Cardiac muscle cell (in vitro differentiated cells and primary cell): ENCODE data around the gene SSTR1. TPM values are rescaled to one million over a fixed set of nuclear protein-coding genes. Genes with fewer than 3 reads are reported as not detected.
"Not testable (repeated sequence)": the region's sequence is repeated elsewhere in the genome, so short reads cannot be mapped to it uniquely, and the experiment has no call there.

Experiments used
- DNase-seq, 2 donors: peaks; one replicate each; pipeline versions ENCODE4 v3.0.0 to v3.0.0-alpha.2; 2010 to 2017; ENCODE audit warnings: low read depth in 1 of 2, low spot score in 1 of 2
- H3K27ac ChIP-seq: fragments of 200-600 bp; sonication (generic); 2 replicates; pipeline ENCODE4 v1.5.1; 2016
- H3K27me3 ChIP-seq: fragments of 200-600 bp; sonication (generic); 2 replicates; pipeline ENCODE4 v1.6.0; 2016; ENCODE audit warnings: control low read depth
- H3K36me3 ChIP-seq: fragments of 200-600 bp; sonication (generic); 2 replicates; pipeline ENCODE4 v1.5.1; 2016; ENCODE audit warnings: control low read depth
- H3K4me1 ChIP-seq: fragments of 200-600 bp; sonication (generic); 2 replicates; pipeline ENCODE4 v1.8.1; 2017; ENCODE audit warnings: low read depth, mild to moderate bottlenecking, mixed run types
- H3K4me3 ChIP-seq: fragments of 200-600 bp; sonication (generic); 2 replicates; pipeline ENCODE4 v1.5.1; 2016; ENCODE audit warnings: mild to moderate bottlenecking
- H3K9me3 ChIP-seq: fragments of 200-600 bp; sonication (generic); 2 replicates; pipeline ENCODE4 v1.5.1; 2017; ENCODE audit warnings: low read depth, mild to moderate bottlenecking, control low read depth
- CTCF ChIP-seq: IDR thresholded peaks from 2 replicates; pipeline ENCODE4 v1.5.1; 2012; ENCODE audit warnings: low read depth, mild to moderate bottlenecking, low read length
- polyA plus RNA-seq: library from polyadenylated mRNA; unstranded; fragments of >200 nt; fragmentation: Nextera tagmentation; extraction: Ambion mirVana; gene quantifications from 2 replicates; pipeline ENCODE4 v1.2.1, GENCODE V29; 2016
- total RNA-seq: library from RNA; depleted of rRNA; stranded (reverse); fragments of >200 nt; gene quantifications from 2 replicates; pipeline ENCODE4 v1.2.3, GENCODE V29; 2016

Gene SSTR1
- total and polyA plus RNA-seq, 2 experiments from 2014 or later, result not detected

- H3K27me3 ChIP-seq, result peaks cover 24% of the 10 kb centered on the region
- TF ChIP-seq CTCF, result no peak
- H3K4me3 ChIP-seq, result no peak overlapping the region
- H3K36me3 ChIP-seq, result no peaks in the 10 kb centered on the region
- H3K27ac ChIP-seq, result no peak overlapping the region
- no peaks in the 10 kb centered on the region for H3K4me1 ChIP-seq
- no peaks in the 10 kb centered on the region for H3K9me3 ChIP-seq
- no peak for DNase-seq
These were observed 17.6 kb upstream of the SSTR1 start for GRCh38 chr14:38189930-38190726.

- peaks cover 24% of the 10 kb centered on the region for H3K27me3 ChIP-seq
- not testable (repeated sequence) for DNase-seq, H3K36me3 ChIP-seq, H3K4me1 ChIP-seq, H3K9me3 ChIP-seq, H3K4me3 ChIP-seq, H3K27ac ChIP-seq
These were observed 16.9 kb upstream of the SSTR1 start for GRCh38 chr14:38190846-38191245.

GRCh38 chr14:38191491-38191890 is 16.2 kb upstream of the SSTR1 start:
- DNase-seq, H3K9me3 ChIP-seq, H3K36me3 ChIP-seq, H3K4me3 ChIP-seq, H3K4me1 ChIP-seq, H3K27ac ChIP-seq: not testable (repeated sequence)
- H3K27me3 ChIP-seq, result peaks cover 24% of the 10 kb centered on the region

GRCh38 chr14:38197001-38197783 is 10.5 kb upstream of the SSTR1 start:
- peak; percentile 52 for TF ChIP-seq CTCF
- no peaks in the 10 kb centered on the region for H3K9me3 ChIP-seq
- no peak overlapping the region for H3K4me3 ChIP-seq
- peak in 1 of 2 donors; percentile 30 for DNase-seq
- H3K27ac ChIP-seq, result no peak overlapping the region
- H3K36me3 ChIP-seq, result no peaks in the 10 kb centered on the region
- H3K4me1 ChIP-seq, result no peaks in the 10 kb centered on the region
- peaks cover 13% of the 10 kb centered on the region for H3K27me3 ChIP-seq

- Histone ChIP-seq H3K27ac (no peak overlapping the region), H3K27me3 (peaks cover 9% of the 10 kb centered on the region), H3K9me3 (no peaks in the 10 kb centered on the region), H3K4me3 (no peak overlapping the region), H3K36me3 (no peaks in the 10 kb centered on the region), H3K4me1 (no peaks in the 10 kb centered on the region)
- TF ChIP-seq CTCF, result no peak
- no peak for DNase-seq
These were observed 9.8 kb upstream of the SSTR1 start for GRCh38 chr14:38197784-38198335.

- Histone ChIP-seq H3K27ac (no peak overlapping the region), H3K36me3 (no peaks in the 10 kb centered on the region), H3K4me3 (no peak overlapping the region), H3K4me1 (no peaks in the 10 kb centered on the region), H3K27me3 (peaks cover 4% of the 10 kb centered on the region), H3K9me3 (no peaks in the 10 kb centered on the region)
- DNase-seq, result no peak
- TF ChIP-seq CTCF, result no peak
These were observed 9.3 kb upstream of the SSTR1 start for GRCh38 chr14:38198425-38198824.
